Measurements from ENCODE around the gene PARS2.

DNA sequence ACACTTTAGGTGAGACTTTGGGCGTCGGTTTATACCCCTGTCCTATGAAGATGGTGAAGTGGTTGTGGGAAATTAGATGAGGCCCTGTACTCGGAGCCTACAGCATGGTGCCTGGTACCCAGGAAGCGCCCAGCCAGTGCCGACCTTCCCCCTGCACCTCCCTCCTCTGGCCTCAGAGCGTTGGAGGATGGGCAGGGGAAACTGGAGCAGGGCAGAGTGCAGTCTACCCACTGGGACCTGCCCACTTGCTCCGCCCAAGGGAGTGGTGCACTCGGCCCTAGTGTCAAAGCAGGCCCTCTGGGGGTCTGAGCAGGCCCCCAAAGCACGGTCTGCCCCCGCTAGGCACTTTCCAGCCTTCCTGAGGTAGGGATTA lies 49.8 kb upstream of the PARS2 start:
- TF ChIP-seq, protein P1, sequence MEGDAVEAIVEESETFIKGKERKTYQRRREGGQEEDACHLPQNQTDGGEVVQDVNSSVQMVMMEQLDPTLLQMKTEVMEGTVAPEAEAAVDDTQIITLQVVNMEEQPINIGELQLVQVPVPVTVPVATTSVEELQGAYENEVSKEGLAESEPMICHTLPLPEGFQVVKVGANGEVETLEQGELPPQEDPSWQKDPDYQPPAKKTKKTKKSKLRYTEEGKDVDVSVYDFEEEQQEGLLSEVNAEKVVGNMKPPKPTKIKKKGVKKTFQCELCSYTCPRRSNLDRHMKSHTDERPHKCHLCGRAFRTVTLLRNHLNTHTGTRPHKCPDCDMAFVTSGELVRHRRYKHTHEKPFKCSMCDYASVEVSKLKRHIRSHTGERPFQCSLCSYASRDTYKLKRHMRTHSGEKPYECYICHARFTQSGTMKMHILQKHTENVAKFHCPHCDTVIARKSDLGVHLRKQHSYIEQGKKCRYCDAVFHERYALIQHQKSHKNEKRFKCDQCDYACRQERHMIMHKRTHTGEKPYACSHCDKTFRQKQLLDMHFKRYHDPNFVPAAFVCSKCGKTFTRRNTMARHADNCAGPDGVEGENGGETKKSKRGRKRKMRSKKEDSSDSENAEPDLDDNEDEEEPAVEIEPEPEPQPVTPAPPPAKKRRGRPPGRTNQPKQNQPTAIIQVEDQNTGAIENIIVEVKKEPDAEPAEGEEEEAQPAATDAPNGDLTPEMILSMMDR (IDR thresholded peaks at IDR 0.05), result no peak
- no peak for TF ChIP-seq POLR2A (IDR thresholded peaks at IDR 0.05)
